ENCODE data around the gene AUTS2. TPM values are rescaled to one million over a fixed set of nuclear protein-coding genes. Genes with fewer than 3 reads are reported as not detected.

Gene AUTS2
- total and polyA plus RNA-seq, 10 of the 15 experiments (the other 5 are each of a cell fraction or from before 2014, with no cell fraction given) = 6.4 to 55.6 (median 21.6) TPM

DNA sequence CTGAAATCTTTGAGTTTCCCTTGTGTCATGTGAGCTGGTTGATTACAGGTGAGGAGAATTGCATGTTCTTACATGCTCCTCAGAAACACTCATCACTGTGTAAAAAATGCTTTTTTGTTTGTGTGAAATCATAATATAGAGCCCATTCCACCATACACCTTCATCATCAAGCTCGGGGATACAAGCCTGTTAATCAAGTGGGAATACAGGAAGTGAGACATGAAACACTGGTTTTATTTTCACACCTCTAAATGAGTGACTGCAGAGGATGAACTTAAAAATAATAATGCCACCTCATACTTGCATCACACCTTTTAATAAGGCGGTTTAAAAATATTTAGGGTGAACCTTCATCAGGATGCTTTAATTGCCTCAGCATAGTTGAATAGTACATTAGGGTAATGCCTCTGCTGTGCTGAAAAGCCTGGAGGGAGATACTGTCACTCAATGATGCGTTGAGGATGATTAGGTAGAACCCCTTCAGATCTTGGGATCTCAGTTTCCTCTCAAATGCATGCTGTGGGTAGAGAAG lies 164.6 kb downstream of the AUTS2 start (continued):
- TF ChIP-seq ZNF384 (IDR thresholded peaks at IDR 0.05; ENCODE audit: borderline replicate concordance, low read depth, low read length) = peak; percentile 9; the same call in 1 of the 2 replicates
- peak; percentile 59; the same call in 1 of the 2 replicates for TF ChIP-seq CREM (IDR thresholded peaks at IDR 0.05; ENCODE audit: low read depth)
- 0 out of 2 replicates have a peak, but pooled peaks have one; percentile 8 for TF ChIP-seq SMC3 (IDR thresholded peaks at IDR 0.05; ENCODE audit: borderline replicate concordance, low read length)
- TF ChIP-seq, protein P1, sequence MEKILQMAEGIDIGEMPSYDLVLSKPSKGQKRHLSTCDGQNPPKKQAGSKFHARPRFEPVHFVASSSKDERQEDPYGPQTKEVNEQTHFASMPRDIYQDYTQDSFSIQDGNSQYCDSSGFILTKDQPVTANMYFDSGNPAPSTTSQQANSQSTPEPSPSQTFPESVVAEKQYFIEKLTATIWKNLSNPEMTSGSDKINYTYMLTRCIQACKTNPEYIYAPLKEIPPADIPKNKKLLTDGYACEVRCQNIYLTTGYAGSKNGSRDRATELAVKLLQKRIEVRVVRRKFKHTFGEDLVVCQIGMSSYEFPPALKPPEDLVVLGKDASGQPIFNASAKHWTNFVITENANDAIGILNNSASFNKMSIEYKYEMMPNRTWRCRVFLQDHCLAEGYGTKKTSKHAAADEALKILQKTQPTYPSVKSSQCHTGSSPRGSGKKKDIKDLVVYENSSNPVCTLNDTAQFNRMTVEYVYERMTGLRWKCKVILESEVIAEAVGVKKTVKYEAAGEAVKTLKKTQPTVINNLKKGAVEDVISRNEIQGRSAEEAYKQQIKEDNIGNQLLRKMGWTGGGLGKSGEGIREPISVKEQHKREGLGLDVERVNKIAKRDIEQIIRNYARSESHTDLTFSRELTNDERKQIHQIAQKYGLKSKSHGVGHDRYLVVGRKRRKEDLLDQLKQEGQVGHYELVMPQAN (conservative IDR thresholded peaks at IDR 0.05) = no peak
- TF ChIP-seq IRF4 (IDR thresholded peaks at IDR 0.05; ENCODE audit: low read depth, low read length) = peak; percentile 47; the same call in 1 of the 2 replicates
- TF ChIP-seq BMI1 (IDR thresholded peaks at IDR 0.05; ENCODE audit: borderline replicate concordance) = peak; percentile 95
- peak; percentile 96 to 99 for TF ChIP-seq EP300 (IDR thresholded peaks at IDR 0.05; ENCODE audit: borderline replicate concordance in 1 of 2, control insufficient read depth in 1 of 2, low read depth in 2 of 2, low read length in 2 of 2)
- peak; percentile 69 to 76; a peak in 3 of 4 replicates for TF ChIP-seq BHLHE40 (IDR thresholded peaks at IDR 0.05; ENCODE audit: borderline replicate concordance in 1 of 2, low read depth in 2 of 2, low read length in 1 of 2)
- TF ChIP-seq, protein P2, sequence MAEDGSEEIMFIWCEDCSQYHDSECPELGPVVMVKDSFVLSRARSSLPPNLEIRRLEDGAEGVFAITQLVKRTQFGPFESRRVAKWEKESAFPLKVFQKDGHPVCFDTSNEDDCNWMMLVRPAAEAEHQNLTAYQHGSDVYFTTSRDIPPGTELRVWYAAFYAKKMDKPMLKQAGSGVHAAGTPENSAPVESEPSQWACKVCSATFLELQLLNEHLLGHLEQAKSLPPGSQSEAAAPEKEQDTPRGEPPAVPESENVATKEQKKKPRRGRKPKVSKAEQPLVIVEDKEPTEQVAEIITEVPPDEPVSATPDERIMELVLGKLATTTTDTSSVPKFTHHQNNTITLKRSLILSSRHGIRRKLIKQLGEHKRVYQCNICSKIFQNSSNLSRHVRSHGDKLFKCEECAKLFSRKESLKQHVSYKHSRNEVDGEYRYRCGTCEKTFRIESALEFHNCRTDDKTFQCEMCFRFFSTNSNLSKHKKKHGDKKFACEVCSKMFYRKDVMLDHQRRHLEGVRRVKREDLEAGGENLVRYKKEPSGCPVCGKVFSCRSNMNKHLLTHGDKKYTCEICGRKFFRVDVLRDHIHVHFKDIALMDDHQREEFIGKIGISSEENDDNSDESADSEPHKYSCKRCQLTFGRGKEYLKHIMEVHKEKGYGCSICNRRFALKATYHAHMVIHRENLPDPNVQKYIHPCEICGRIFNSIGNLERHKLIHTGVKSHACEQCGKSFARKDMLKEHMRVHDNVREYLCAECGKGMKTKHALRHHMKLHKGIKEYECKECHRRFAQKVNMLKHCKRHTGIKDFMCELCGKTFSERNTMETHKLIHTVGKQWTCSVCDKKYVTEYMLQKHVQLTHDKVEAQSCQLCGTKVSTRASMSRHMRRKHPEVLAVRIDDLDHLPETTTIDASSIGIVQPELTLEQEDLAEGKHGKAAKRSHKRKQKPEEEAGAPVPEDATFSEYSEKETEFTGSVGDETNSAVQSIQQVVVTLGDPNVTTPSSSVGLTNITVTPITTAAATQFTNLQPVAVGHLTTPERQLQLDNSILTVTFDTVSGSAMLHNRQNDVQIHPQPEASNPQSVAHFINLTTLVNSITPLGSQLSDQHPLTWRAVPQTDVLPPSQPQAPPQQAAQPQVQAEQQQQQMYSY (CRISPR knock-in tag; IDR thresholded peaks at IDR 0.05) = no peak
- TF ChIP-seq KLF5 (IDR thresholded peaks at IDR 0.05; ENCODE audit: partially characterized antibody) = peak; percentile 70
- TF ChIP-seq MYC (IDR thresholded peaks at IDR 0.05; ENCODE audit: insufficient read depth, insufficient read length, insufficient replicate concordance, low read length, severe bottlenecking) = no peak
- peak; percentile 99 for TF ChIP-seq IKZF1 (conservative IDR thresholded peaks at IDR 0.05)
- no peak for TF ChIP-seq SMARCA5 (IDR thresholded peaks at IDR 0.05)
- peak; percentile 75 for TF ChIP-seq RUNX3 (IDR thresholded peaks at IDR 0.05; ENCODE audit: low read length)
- TF ChIP-seq ATF7 (IDR thresholded peaks at IDR 0.05; ENCODE audit: low read depth) = peak; percentile 97

Data from GM12878 (cell line).